ENCODE data around the gene MYH16. TPM values are rescaled to one million over a fixed set of nuclear protein-coding genes. Genes with fewer than 3 reads are reported as not detected.
"Not testable (repeated sequence)": the region's sequence is repeated elsewhere in the genome, so short reads cannot be mapped to it uniquely, and the experiment has no call there.

Gene MYH16
- not detected in 2 replicates for total RNA-seq
- long read RNA-seq, partial matches to known transcripts = 0 of 1 reads
- long read RNA-seq, other reads (novel, unspliced or antisense) = 1 of 1 reads

DNA sequence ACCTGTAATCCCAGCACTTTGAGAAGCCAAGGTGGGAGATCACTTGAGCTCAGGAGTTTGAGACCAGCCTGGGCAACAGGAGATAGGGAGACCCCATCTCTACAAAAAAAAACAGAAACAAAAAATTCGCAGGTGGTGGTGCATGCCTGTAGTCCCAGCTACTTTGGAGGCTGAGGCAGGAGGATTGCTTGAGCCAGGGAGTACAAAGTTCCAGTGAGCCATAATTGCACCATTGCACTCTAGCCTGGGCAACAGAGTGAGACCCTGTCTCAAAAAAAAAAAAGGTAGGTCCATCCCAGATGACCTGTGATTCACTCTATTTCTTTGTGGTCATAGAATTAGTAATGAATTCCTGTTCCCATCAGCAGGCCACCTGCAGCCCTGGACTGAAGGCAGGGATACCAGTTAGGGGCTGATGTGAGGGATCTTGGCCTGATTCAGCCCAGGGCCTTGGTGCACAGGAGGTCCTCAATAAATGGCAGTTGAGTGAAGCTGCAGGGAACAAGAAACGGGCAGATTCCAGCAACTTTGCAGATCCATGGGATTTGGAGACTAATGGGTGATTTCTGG lies at the start of gene MYH16:
Gene MYH16 (plus strand): TSS at position 364 of the 570 bp plus-strand sequence.
- no peak for TF ChIP-seq CTCF (IDR thresholded peaks at IDR 0.05)
- peaks cover 5% of the 10 kb centered on the region for H3K27me3 Mint-ChIP-seq (ENCODE audit: unreplicated experiment)
- no peak for DNase-seq (ENCODE audit: extremely low spot score, unreplicated experiment)
- no peak within 1 kb of the TSS for H3K4me3 Mint-ChIP-seq (ENCODE audit: unreplicated experiment)
- H3K27ac Mint-ChIP-seq (ENCODE audit: unreplicated experiment) = no peak within 1 kb of the TSS
- peaks cover 8% of the 10 kb centered on the region for H3K4me1 Mint-ChIP-seq (ENCODE audit: unreplicated experiment)
- H3K9me3 Mint-ChIP-seq (ENCODE audit: unreplicated experiment) = no peaks in the 10 kb centered on the region
- H3K36me3 Mint-ChIP-seq (ENCODE audit: unreplicated experiment) = no peaks in the 10 kb centered on the region

DNA sequence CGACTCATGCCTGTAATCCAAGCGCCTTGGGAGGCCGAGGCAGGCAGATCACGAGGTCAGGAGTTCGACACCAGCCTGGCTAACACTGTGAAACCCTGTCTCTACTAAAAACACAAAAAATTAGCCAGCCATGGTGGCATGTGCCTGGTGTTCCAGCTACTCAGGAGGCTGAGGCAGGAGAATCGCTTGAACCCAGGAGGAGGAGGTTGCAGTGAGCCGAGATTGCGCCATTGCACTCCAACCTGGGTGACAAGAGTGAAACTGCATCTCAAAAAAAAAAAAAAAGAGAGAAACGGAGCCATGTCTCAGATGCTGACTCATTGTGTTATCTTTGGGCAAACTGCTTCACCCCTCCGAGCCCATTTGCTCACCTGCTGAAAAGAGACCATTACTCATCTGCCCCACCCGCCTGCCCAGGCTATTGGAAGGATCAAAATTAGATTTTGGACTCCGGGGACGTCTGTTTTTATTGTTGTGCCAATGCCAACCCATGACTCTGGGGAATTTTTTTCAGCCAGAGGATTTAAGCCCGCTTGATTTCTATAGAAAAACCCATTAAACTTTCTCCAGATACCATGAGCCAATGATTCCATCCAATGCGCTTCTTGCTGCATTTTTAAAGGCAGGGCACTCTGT lies 48.3 kb upstream of the MYH16 start:
- H3K4me3 Mint-ChIP-seq (ENCODE audit: unreplicated experiment); DNase-seq (ENCODE audit: extremely low spot score, unreplicated experiment); H3K27me3 Mint-ChIP-seq (ENCODE audit: unreplicated experiment); H3K4me1 Mint-ChIP-seq (ENCODE audit: unreplicated experiment); H3K9me3 Mint-ChIP-seq (ENCODE audit: unreplicated experiment); H3K27ac Mint-ChIP-seq (ENCODE audit: unreplicated experiment); H3K36me3 Mint-ChIP-seq (ENCODE audit: unreplicated experiment): not testable (repeated sequence)

DNA sequence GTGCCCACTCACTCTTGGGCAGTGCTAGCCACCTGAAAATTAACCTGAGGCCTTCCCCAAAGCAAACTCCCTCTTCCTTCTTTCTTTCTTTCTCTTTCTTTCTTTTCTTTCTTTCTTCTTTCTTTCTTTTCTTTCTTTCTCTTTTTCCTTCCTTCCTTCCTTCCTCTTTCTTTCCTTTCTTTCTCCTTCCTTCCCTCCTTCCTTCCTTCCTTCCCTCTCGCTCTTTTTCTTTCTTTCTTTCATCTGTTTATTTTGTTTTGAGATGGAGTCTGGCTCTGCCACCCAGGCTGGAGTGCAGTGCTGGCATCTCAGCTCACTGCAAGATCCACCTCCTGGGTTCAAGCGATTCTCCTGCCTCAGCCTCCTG lies 47.8 kb upstream of the MYH16 start:
- DNase-seq (ENCODE audit: extremely low spot score, unreplicated experiment) = no peak
- H3K4me3 Mint-ChIP-seq (ENCODE audit: unreplicated experiment) = no peak overlapping the region
- H3K36me3 Mint-ChIP-seq (ENCODE audit: unreplicated experiment) = no peaks in the 10 kb centered on the region
- H3K9me3 Mint-ChIP-seq (ENCODE audit: unreplicated experiment) = no peaks in the 10 kb centered on the region
- peaks cover 5% of the 10 kb centered on the region for H3K27me3 Mint-ChIP-seq (ENCODE audit: unreplicated experiment)
- no peak overlapping the region for H3K27ac Mint-ChIP-seq (ENCODE audit: unreplicated experiment)
- H3K4me1 Mint-ChIP-seq (ENCODE audit: unreplicated experiment) = peaks cover 7% of the 10 kb centered on the region
- no peak for TF ChIP-seq CTCF (IDR thresholded peaks at IDR 0.05)

- H3K36me3 Mint-ChIP-seq (ENCODE audit: unreplicated experiment) = no peaks in the 10 kb centered on the region
- TF ChIP-seq CTCF (IDR thresholded peaks at IDR 0.05) = no peak
- H3K4me3 Mint-ChIP-seq (ENCODE audit: unreplicated experiment) = no peak overlapping the region
- no peak for DNase-seq (ENCODE audit: extremely low spot score, unreplicated experiment)
- no peak overlapping the region for H3K27ac Mint-ChIP-seq (ENCODE audit: unreplicated experiment)
- H3K27me3 Mint-ChIP-seq (ENCODE audit: unreplicated experiment) = peaks cover 5% of the 10 kb centered on the region
- H3K4me1 Mint-ChIP-seq (ENCODE audit: unreplicated experiment) = peaks cover 7% of the 10 kb centered on the region
- H3K9me3 Mint-ChIP-seq (ENCODE audit: unreplicated experiment) = no peaks in the 10 kb centered on the region
Observed at GRCh38 chr7:99229234-99229633, 43.4 kb upstream of the MYH16 start.

DNA sequence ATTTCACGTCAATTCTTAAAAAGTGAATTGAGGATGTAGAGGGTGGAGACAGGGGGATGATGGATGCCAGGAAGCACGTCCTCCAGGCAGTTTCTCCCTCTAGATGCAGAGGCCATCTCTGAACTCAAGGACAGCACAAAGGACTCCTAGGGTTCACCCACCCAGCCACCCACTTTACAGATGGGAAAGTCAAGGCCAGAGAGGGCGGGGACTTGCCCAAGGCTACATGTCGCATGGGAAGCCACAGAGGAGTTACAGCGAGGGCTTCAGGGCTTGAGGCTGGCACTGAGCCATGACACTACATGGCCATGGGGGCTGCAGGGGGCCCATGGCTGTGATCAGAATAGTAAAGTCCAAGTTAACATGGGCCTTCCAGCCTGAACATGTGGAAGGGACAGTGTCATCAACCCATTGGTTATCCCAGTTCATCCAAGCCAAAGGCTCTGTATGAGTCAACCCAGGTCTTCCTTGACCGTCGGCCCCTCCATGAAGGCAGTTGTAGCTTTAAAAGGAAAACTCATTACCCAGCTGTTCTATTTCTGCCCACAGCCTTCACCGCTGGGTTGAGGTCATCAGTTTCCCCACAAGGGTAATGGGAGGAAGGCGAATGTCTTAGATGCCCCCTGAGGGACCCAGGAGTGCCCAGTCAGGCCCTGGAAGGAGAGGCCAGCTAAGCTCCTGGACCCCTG lies 40.4 kb upstream of the MYH16 start:
- peaks cover 1% of the 10 kb centered on the region for H3K9me3 Mint-ChIP-seq (ENCODE audit: unreplicated experiment)

DNA sequence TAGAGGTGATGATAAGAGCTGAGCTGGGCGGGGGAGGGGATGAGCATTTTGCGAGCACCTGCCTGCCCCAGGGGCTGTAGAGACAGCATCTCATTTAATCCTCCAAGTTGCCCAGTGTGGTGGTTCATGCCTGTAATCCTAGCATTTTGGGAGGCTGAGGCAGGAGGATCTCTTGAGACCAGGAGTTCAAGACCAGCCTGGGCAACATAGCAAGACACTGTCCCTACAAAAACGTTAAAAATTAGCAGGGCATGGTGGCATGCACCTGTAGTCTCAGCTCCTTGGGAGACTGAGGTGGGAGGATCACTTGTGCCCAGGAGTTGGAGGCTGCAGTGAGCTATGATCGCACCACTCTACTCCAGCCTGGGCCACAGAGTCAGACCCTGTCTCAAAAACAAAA lies 39.7 kb upstream of the MYH16 start:
- H3K4me1 Mint-ChIP-seq (ENCODE audit: unreplicated experiment); H3K4me3 Mint-ChIP-seq (ENCODE audit: unreplicated experiment); DNase-seq (ENCODE audit: extremely low spot score, unreplicated experiment); H3K36me3 Mint-ChIP-seq (ENCODE audit: unreplicated experiment); H3K9me3 Mint-ChIP-seq (ENCODE audit: unreplicated experiment); H3K27me3 Mint-ChIP-seq (ENCODE audit: unreplicated experiment); H3K27ac Mint-ChIP-seq (ENCODE audit: unreplicated experiment): not testable (repeated sequence)

More for the DNA sequence above, 40.4 kb upstream of the MYH16 start:
- H3K36me3 Mint-ChIP-seq (ENCODE audit: unreplicated experiment) = no peaks in the 10 kb centered on the region
- H3K4me1 Mint-ChIP-seq (ENCODE audit: unreplicated experiment) = no peaks in the 10 kb centered on the region
- peaks cover 5% of the 10 kb centered on the region for H3K27me3 Mint-ChIP-seq (ENCODE audit: unreplicated experiment)
- H3K27ac Mint-ChIP-seq (ENCODE audit: unreplicated experiment) = no peak overlapping the region
- no peak for TF ChIP-seq CTCF (IDR thresholded peaks at IDR 0.05)
- DNase-seq (ENCODE audit: extremely low spot score, unreplicated experiment) = no peak
- H3K4me3 Mint-ChIP-seq (ENCODE audit: unreplicated experiment) = no peak overlapping the region

All from osteocyte (in vitro differentiated cells).